H1 (cell line): ENCODE measurements around the gene ANKLE1. TPM values are rescaled to one million over a fixed set of nuclear protein-coding genes. Genes with fewer than 3 reads are reported as not detected.

Source experiments
- CTCF ChIA-PET: fragments of 300-600 bp; sonication (Branson Sonifier 250); formaldehyde crosslinking; loops from one replicate; lab custom pipeline; 2021; ENCODE audit not compliant: partially characterized antibody; lab: Charles Lee
- POLR2A ChIA-PET: fragments of 300-600 bp; sonication (Branson Sonifier 250); formaldehyde crosslinking; loops from one replicate; lab custom pipeline; 2021; ENCODE audit warnings: inconsistent platforms; ENCODE audit not compliant: partially characterized antibody; lab: Charles Lee
- DNase-seq, 2 experiments: peaks; one replicate each; pipeline versions ENCODE4 v3.0.0 to v3.0.0-alpha.2; 2010 to 2022; ENCODE audit warnings: low spot score in 2 of 2, low read depth in 1 of 2, mixed read lengths in 1 of 2
- FAIRE-seq: peaks from 2 replicates; lab custom pipeline; 2011; peaks lifted over from hg19 to GRCh38; lab: Jason Lieb, UNC
- H2AFZ ChIP-seq: 2 replicates; pipeline ENCODE4 v1.8.1; 2012; ENCODE audit warnings: low read length, inconsistent platforms
- H2AK5ac ChIP-seq: 2 replicates; pipeline ENCODE4 v1.6.1; 2013; ENCODE audit warnings: low read depth, low read length
- H2BK120ac ChIP-seq: replicated peaks from 2 replicates; pipeline ENCODE3; 2013; ENCODE audit warnings: low read depth, low read length, inconsistent platforms
- H2BK12ac ChIP-seq: 2 replicates; pipeline ENCODE4 v1.6.1; 2013; ENCODE audit warnings: low read depth, low read length
- H2BK15ac ChIP-seq: 2 replicates; pipeline ENCODE4 v1.6.1; 2013; ENCODE audit warnings: low read length
- H2BK20ac ChIP-seq: 2 replicates; pipeline ENCODE4 v1.6.1; 2013; ENCODE audit warnings: low read length
- H2BK5ac ChIP-seq: 2 replicates; pipeline ENCODE4 v1.6.1; 2013; ENCODE audit warnings: low read depth, low read length
- H3K14ac ChIP-seq: 2 replicates; pipeline ENCODE4 v1.6.1; 2013; ENCODE audit warnings: inconsistent platforms; ENCODE audit not compliant: insufficient read length
- H3K18ac ChIP-seq: 2 replicates; pipeline ENCODE4 v1.6.1; 2013; ENCODE audit warnings: low read length; ENCODE audit errors: extremely low read depth
- H3K23ac ChIP-seq: 2 replicates; pipeline ENCODE4 v1.6.1; 2013; ENCODE audit warnings: inconsistent platforms; ENCODE audit not compliant: insufficient read length
- H3K23me2 ChIP-seq: 2 replicates; pipeline ENCODE4 v1.6.1; 2013; ENCODE audit warnings: low read depth, low read length
- H3K27ac ChIP-seq: 2 replicates; pipeline ENCODE4 v1.6.1; 2011; ENCODE audit warnings: low read depth, low read length, inconsistent platforms
- H3K27me3 ChIP-seq, 4 experiments: replicated peaks in 1 of 4; 1 replicate in 1 of 4; 2 replicates in 3 of 4; pipeline versions ENCODE4 v1.6.1 to v1.8.1; 2011 to 2013; ENCODE audit warnings: low read length in 3 of 4, mild to moderate bottlenecking in 3 of 4, inconsistent platforms in 2 of 4, mixed read lengths in 2 of 4, moderate library complexity in 1 of 4; ENCODE audit not compliant: control insufficient read depth in 3 of 4, insufficient read depth in 3 of 4; ENCODE audit errors: extremely low read depth in 1 of 4
- H3K36me3 ChIP-seq, 4 experiments: 2 replicates each; pipeline versions ENCODE4 v1.6.1 to v1.8.1; 2011 to 2013; ENCODE audit warnings: mild to moderate bottlenecking in 4 of 4, low read length in 3 of 4, moderate library complexity in 2 of 4, control low read depth in 1 of 4, inconsistent platforms in 1 of 4; ENCODE audit not compliant: insufficient read depth in 4 of 4, control insufficient read depth in 2 of 4
- H3K4ac ChIP-seq: replicated peaks from 2 replicates; pipeline ENCODE3; 2013; ENCODE audit warnings: low read length, low read depth, mixed read lengths, inconsistent platforms; ENCODE audit not compliant: insufficient read length
- H3K4me1 ChIP-seq, 4 experiments: replicated peaks in 1 of 4; 1 replicate in 1 of 4; 2 replicates in 3 of 4; pipeline versions ENCODE4 v1.6.1 to v1.8.1; 2011 to 2013; ENCODE audit warnings: low read length in 3 of 4, inconsistent platforms in 2 of 4, mixed read lengths in 1 of 4; ENCODE audit not compliant: insufficient read depth in 4 of 4, control insufficient read depth in 3 of 4
- H3K4me2 ChIP-seq, 2 experiments: 2 replicates each; pipeline versions ENCODE4 v1.6.1 to v1.8.1; 2011 to 2013; ENCODE audit warnings: low read depth in 2 of 2, low read length in 2 of 2, control low read depth in 1 of 2, inconsistent platforms in 1 of 2, mild to moderate bottlenecking in 1 of 2; ENCODE audit not compliant: insufficient read depth in 1 of 2
- H3K4me3 ChIP-seq, 4 experiments: fragments of 200-600, 300-600 bp in 1 of 4; sonication (generic), shearing (Covaris generic), sonication (Bioruptor Twin) in 1 of 4; 2 replicates each; pipeline versions ENCODE4 v1.5.1 to v1.8.1; 2011 to 2016; ENCODE audit warnings: low read length in 4 of 4, low read depth in 3 of 4, control low read depth in 2 of 4, inconsistent platforms in 2 of 4, mild to moderate bottlenecking in 2 of 4, mixed read lengths in 1 of 4, moderate library complexity in 1 of 4; ENCODE audit not compliant: insufficient read depth in 2 of 4; ENCODE audit errors: extremely low read depth in 1 of 4
- H3K56ac ChIP-seq: replicated peaks from 2 replicates; pipeline ENCODE3; 2013; ENCODE audit warnings: low read depth, mild to moderate bottlenecking, mixed read lengths, low read length, inconsistent platforms; ENCODE audit not compliant: insufficient read length
- H3K79me1 ChIP-seq: 2 replicates; pipeline ENCODE4 v1.6.1; 2013; ENCODE audit warnings: low read depth, low read length, control low read depth
- H3K79me2 ChIP-seq, 2 experiments: 2 replicates each; pipeline versions ENCODE4 v1.6.1 to v1.8.1; 2012 to 2013; ENCODE audit warnings: low read length in 2 of 2, mild to moderate bottlenecking in 2 of 2, inconsistent platforms in 1 of 2; ENCODE audit not compliant: insufficient read depth in 2 of 2, control insufficient read depth in 1 of 2
- H3K9ac ChIP-seq, 4 experiments: replicated peaks in 1 of 4; 1 replicate in 1 of 4; 2 replicates in 3 of 4; pipeline versions ENCODE4 v1.6.1 to v1.8.1; 2011 to 2013; ENCODE audit warnings: low read depth in 3 of 4, low read length in 3 of 4, control low read depth in 2 of 4, mild to moderate bottlenecking in 2 of 4, moderate library complexity in 2 of 4, inconsistent platforms in 1 of 4; ENCODE audit errors: extremely low read depth in 1 of 4
- H3K9me3 ChIP-seq, 2 experiments: 2 replicates each; pipeline versions ENCODE4 v1.6.1 to v1.8.1; 2012 to 2013; ENCODE audit warnings: mild to moderate bottlenecking in 2 of 2, moderate library complexity in 2 of 2, control low read depth in 1 of 2, inconsistent platforms in 1 of 2, low read depth in 1 of 2, low read length in 1 of 2, mixed read lengths in 1 of 2; ENCODE audit not compliant: insufficient read depth in 2 of 2
- H4K20me1 ChIP-seq, 2 experiments: replicated peaks in 1 of 2; 2 replicates each; pipeline versions ENCODE3 to v1.8.1; 2011 to 2013; ENCODE audit warnings: inconsistent platforms in 2 of 2, low read length in 2 of 2, mild to moderate bottlenecking in 1 of 2; ENCODE audit not compliant: insufficient read depth in 2 of 2, control insufficient read depth in 1 of 2
- H4K5ac ChIP-seq: 2 replicates; pipeline ENCODE4 v1.6.1; 2013; ENCODE audit warnings: low read length, low read depth, mixed read lengths, inconsistent platforms; ENCODE audit not compliant: insufficient read length
- H4K8ac ChIP-seq: 2 replicates; pipeline ENCODE4 v1.8.0; 2013; ENCODE audit warnings: mild to moderate bottlenecking, moderate library complexity, low read length, inconsistent platforms; ENCODE audit not compliant: insufficient read depth; ENCODE audit errors: extremely low read depth
- H4K91ac ChIP-seq: replicated peaks from 2 replicates; pipeline ENCODE3; 2013; ENCODE audit warnings: low read length, mixed read lengths, inconsistent platforms; ENCODE audit not compliant: insufficient read length
- ASH2L ChIP-seq: fragments of 200-600, 300-600 bp; sonication (generic); IDR thresholded peaks from one replicate; pipeline ENCODE4 v1.7.1; 2017; ENCODE audit warnings: low read length
- HDAC6 ChIP-seq: IDR thresholded peaks from one replicate; pipeline ENCODE4 v1.7.1; 2012; ENCODE audit warnings: low read depth, mild to moderate bottlenecking, inconsistent platforms, low read length, moderate library complexity
- MAX ChIP-seq: IDR thresholded peaks from 2 replicates; pipeline ENCODE4 v1.6.1; 2012; ENCODE audit warnings: inconsistent platforms
- POLR2AphosphoS5 ChIP-seq: IDR thresholded peaks from 2 replicates; pipeline ENCODE4 v1.6.1; 2011; ENCODE audit warnings: low read depth, low read length
- SP1 ChIP-seq: IDR thresholded peaks from 2 replicates; pipeline ENCODE4 v1.6.1; 2011; ENCODE audit warnings: low read depth, low read length
- USF2 ChIP-seq: IDR thresholded peaks from 2 replicates; pipeline ENCODE4 v1.6.1; 2011; ENCODE audit warnings: low read length, improper control_type of control experiment
- WGBS, 2 experiments: shearing (Covaris generic) in 1 of 2; methylation state at CpG; one replicate each; pipeline versions ENCODE4 v1.1.6 to v1.1.7; 2013 to 2015; ENCODE audit warnings: low lambda C conversion rate in 2 of 2, mixed read lengths in 2 of 2, inconsistent platforms in 1 of 2, low coverage in 1 of 2, missing lambda C conversion rate in 1 of 2; ENCODE audit not compliant: insufficient replicate concordance in 2 of 2, insufficient coverage in 1 of 2, insufficient read length in 1 of 2; ENCODE audit errors: extremely low coverage in 1 of 2, missing lambda C conversion rate in 1 of 2; 5-methylcytosine and 5-hydroxymethylcytosine counted together
- polyA plus RNA-seq, 7 experiments: library from polyadenylated mRNA; depleted of rRNA in 3 of 7; stranded (reverse) in 5 of 7; unstranded in 2 of 7; fragments of >200 nt in 5 of 7; fragments of 200-250 nt in 2 of 7; gene quantifications; 1 replicate in 5 of 7; 2 replicates in 1 of 7; 4 replicates in 1 of 7; pipeline versions ENCODE4 v1.2.1 to v1.2.3, GENCODE V29; 2011 to 2013; ENCODE audit warnings: missing spikeins in 2 of 7, mixed read lengths in 2 of 7
- total RNA-seq: library from RNA; stranded (reverse); fragmentation: NEBNext Ultra II Directional; extraction: Animal tissue kit (Norgen Biotek cat#: 25700); gene quantifications from 2 replicates; pipeline ENCODE4 v1.2.1, GENCODE V29; 2021
- TF ChIP-seq, protein P1 (sequence below), 3 experiments: IDR thresholded peaks; 1 replicate in 2 of 3; 2 replicates in 1 of 3; pipeline versions ENCODE4 v1.5.1 to v1.6.1; 2011; ENCODE audit warnings: low read length in 3 of 3, mild to moderate bottlenecking in 3 of 3, inconsistent platforms in 2 of 3, low read depth in 1 of 3, moderate library complexity in 1 of 3; ENCODE audit not compliant: insufficient read depth in 1 of 3; ENCODE audit errors: control extremely low read depth in 1 of 3

Gene ANKLE1
- total and polyA plus RNA-seq, 2 of the 8 experiments (the other 6 are each of a cell fraction or from before 2014, with no cell fraction given): 6.1 to 9.6 TPM

DNA sequence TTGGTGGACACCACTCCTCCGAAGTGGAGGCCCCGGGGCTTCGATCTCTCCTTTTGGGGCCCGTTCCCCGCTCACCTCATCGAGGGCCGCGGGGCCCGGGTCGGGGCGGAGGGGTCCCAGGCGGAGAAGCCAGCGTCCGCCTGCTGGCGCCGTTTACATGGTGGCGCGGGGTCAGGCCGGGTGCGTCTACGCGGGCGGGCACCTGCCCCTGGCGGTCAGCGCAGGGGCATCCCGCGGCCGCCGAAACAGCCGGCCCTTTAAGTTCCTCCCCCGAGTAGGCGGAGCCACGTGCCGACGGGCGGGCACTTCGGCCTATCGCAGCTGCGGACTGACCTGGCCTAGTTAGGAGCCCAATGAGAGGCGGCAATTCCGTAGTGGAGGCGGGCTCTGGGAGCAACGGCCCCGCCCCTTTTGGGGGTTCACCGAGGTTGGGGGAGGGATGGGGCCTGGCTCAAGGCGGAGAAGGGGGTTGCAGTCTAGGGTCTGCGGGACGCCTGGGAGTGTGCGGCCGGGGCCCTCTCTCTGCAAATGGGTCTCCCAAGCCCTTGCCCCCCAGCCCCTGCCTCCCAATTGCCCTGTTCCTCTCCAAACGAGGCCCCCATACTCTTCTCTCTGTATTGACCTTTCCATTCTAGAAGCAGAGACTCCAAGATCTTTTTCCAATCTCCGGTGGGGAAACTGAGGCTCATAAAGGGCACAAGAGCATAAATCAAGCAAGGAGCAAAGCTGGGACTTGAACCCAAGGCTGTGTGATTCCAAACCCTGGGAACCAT, 21.7 kb downstream of the ANKLE1 start, which contains the start of gene ABHD8:
TSS of gene ABHD8 (minus strand) at position 259 of the 773 bp plus-strand sequence. CDS start 1,809 bp downstream, outside the sequence.
- H4K20me1 ChIP-seq: peaks cover 1 to 8% of the 10 kb centered on the region in 2 experiments
- no peak within 1 kb of the TSS for H2AFZ ChIP-seq
- H3K4ac ChIP-seq: peak within 1 kb of the TSS; percentile 75
- peaks cover 4% of the 10 kb centered on the region for H3K79me1 ChIP-seq
- H3K79me2 ChIP-seq: peaks cover 0 to 4% of the 10 kb centered on the region in 2 experiments; a peak in 1 of 4 replicates
- H3K23me2 ChIP-seq: peaks cover 7% of the 10 kb centered on the region
- H2AK5ac ChIP-seq: 0 out of 2 replicates have a peak within 1 kb of the TSS, but pooled peaks have one; percentile 53
- peaks cover 0 to 13% (median 2%) of the 10 kb centered on the region in 4 experiments; a peak in 4 of 8 replicates for H3K36me3 ChIP-seq
- H3K18ac ChIP-seq: peak within 1 kb of the TSS; percentile 91
- peak within 1 kb of the TSS; percentile 81; the same call in 1 of the 2 replicates for H2BK15ac ChIP-seq
- H3K4me3 ChIP-seq: peak within 1 kb of the TSS; percentile 54 to 78 (median 58)
- no peak within 1 kb of the TSS for H4K8ac ChIP-seq
- 7% methylated on average over 33 of the region's 52 CpGs; no CpG with 5 or more reads in 1 of the 2 experiments for WGBS, 2 experiments
- peak in 1 of 2 experiments; percentile 99 for DNase-seq
- H3K9ac ChIP-seq: peak within 1 kb of the TSS; percentile 2 to 63 (median 49)
- H2BK12ac ChIP-seq: no peak within 1 kb of the TSS
- no peak within 1 kb of the TSS for H3K27ac ChIP-seq
- no peaks in the 10 kb centered on the region for H3K27me3 ChIP-seq
- peak within 1 kb of the TSS; percentile 88 for H4K91ac ChIP-seq
- peaks cover 12 to 21% (median 14%) of the 10 kb centered on the region in 4 experiments for H3K4me1 ChIP-seq
- no peak within 1 kb of the TSS for H3K14ac ChIP-seq
- H4K5ac ChIP-seq: peak within 1 kb of the TSS; percentile 47
- no peak for FAIRE-seq
- peak within 1 kb of the TSS; percentile 82 to 98 for H3K4me2 ChIP-seq
- no peak within 1 kb of the TSS for H3K56ac ChIP-seq
- no peak within 1 kb of the TSS for H2BK120ac ChIP-seq
- CTCF ChIA-PET: interaction anchor here (0.7 to 3.0 kb wide), 8 partner anchors 11 to 97 kb away, joined by 3 to 29 read pairs (median 3); no protein-coding TSS in a partner anchor
- no peak within 1 kb of the TSS; the same call in 1 of the 2 replicates for H2BK5ac ChIP-seq
- H3K9me3 ChIP-seq: no peaks in the 10 kb centered on the region; a peak in 1 of 4 replicates
- POLR2A ChIA-PET: interaction anchor here (1.1 to 18.5 kb wide), 6 partner anchors 12 to 88 kb away, joined by 3 to 329 read pairs (median 4); partner anchors contain the start of genes ANO8, BABAM1 and USE1
- no peak within 1 kb of the TSS for H2BK20ac ChIP-seq
- no peak within 1 kb of the TSS for H3K23ac ChIP-seq
- TF ChIP-seq ASH2L: no peak
- TF ChIP-seq USF2: peak; percentile 66
- TF ChIP-seq SP1: peak; percentile 98
- TF ChIP-seq, protein P1, sequence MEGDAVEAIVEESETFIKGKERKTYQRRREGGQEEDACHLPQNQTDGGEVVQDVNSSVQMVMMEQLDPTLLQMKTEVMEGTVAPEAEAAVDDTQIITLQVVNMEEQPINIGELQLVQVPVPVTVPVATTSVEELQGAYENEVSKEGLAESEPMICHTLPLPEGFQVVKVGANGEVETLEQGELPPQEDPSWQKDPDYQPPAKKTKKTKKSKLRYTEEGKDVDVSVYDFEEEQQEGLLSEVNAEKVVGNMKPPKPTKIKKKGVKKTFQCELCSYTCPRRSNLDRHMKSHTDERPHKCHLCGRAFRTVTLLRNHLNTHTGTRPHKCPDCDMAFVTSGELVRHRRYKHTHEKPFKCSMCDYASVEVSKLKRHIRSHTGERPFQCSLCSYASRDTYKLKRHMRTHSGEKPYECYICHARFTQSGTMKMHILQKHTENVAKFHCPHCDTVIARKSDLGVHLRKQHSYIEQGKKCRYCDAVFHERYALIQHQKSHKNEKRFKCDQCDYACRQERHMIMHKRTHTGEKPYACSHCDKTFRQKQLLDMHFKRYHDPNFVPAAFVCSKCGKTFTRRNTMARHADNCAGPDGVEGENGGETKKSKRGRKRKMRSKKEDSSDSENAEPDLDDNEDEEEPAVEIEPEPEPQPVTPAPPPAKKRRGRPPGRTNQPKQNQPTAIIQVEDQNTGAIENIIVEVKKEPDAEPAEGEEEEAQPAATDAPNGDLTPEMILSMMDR (IDR thresholded peaks at IDR 0.05; ENCODE audit: control extremely low read depth in 1 of 3, insufficient read depth in 1 of 3, low read depth in 1 of 3, low read length in 3 of 3): peak; percentile 62 to 74 (median 69)
- peak; percentile 22; the same call in 1 of the 2 replicates for TF ChIP-seq POLR2AphosphoS5
- peak; percentile 61 for TF ChIP-seq MAX
- no peak for TF ChIP-seq HDAC6
